Ascending aorta (tissue), 2 donors: Measurements from ENCODE around the gene ICAM4. TPM values are rescaled to one million over a fixed set of nuclear protein-coding genes. Genes with fewer than 3 reads are reported as not detected.
A peak's percentile ranks its signal among the peaks of the same experiment; 100 is the strongest.

Experiments
- DNase-seq, 2 donors: peaks; one replicate each; pipeline ENCODE4 v3.0.0-alpha.2; 2019; ENCODE audit warnings: low spot score in 2 of 2
- H3K27ac ChIP-seq, 2 donors: fragments of 200-600 bp; sonication (generic); one replicate each; pipeline ENCODE4 v1.5.1; 2016 to 2017; ENCODE audit warnings: mild to moderate bottlenecking in 1 of 2
- H3K27me3 ChIP-seq: fragments of 200-600 bp; sonication (generic); one replicate; pipeline ENCODE4 v1.5.1; 2017
- H3K36me3 ChIP-seq, 2 donors: fragments of 200-600 bp; sonication (generic); one replicate each; pipeline ENCODE4 v1.5.1; 2016
- H3K4me1 ChIP-seq, 2 donors: fragments of 200-600 bp; sonication (generic); one replicate each; pipeline ENCODE4 v1.5.1; 2016 to 2017; ENCODE audit warnings: mild to moderate bottlenecking in 1 of 2
- H3K4me3 ChIP-seq, 2 donors: fragments of 200-600 bp; sonication (generic); one replicate each; pipeline ENCODE4 v1.5.1; 2016 to 2017; ENCODE audit warnings: mild to moderate bottlenecking in 1 of 2
- H3K9me3 ChIP-seq, 2 donors: fragments of 200-600 bp; sonication (generic); one replicate each; pipeline ENCODE4 v1.5.1; 2016
- intact Hi-C: fragments of 100-400 bp; cut with DNase I; formaldehyde crosslinking; loops from one replicate; pipeline ENCODE4 v1.15.1; 2023
- total RNA-seq: library from RNA; depleted of rRNA; stranded (reverse); fragments of >200 nt; gene quantifications from one replicate; pipeline ENCODE4 v1.1.0, GENCODE V29; 2016
- TF ChIP-seq, protein P1 (sequence below), 3 experiments: fragments of 200-600 bp in 2 of 3; fragments of 450-650 bp in 1 of 3; sonication (generic) in 2 of 3; IDR thresholded peaks; one replicate each; pipeline ENCODE4 v1.5.1; 2016 to 2019; ENCODE audit warnings: antibody characterized with exemption in 3 of 3, mild to moderate bottlenecking in 1 of 3, moderate library complexity in 1 of 3

ICAM4 gene
- total RNA-seq, 1 donor from 2014 or later, result not detected

DNA sequence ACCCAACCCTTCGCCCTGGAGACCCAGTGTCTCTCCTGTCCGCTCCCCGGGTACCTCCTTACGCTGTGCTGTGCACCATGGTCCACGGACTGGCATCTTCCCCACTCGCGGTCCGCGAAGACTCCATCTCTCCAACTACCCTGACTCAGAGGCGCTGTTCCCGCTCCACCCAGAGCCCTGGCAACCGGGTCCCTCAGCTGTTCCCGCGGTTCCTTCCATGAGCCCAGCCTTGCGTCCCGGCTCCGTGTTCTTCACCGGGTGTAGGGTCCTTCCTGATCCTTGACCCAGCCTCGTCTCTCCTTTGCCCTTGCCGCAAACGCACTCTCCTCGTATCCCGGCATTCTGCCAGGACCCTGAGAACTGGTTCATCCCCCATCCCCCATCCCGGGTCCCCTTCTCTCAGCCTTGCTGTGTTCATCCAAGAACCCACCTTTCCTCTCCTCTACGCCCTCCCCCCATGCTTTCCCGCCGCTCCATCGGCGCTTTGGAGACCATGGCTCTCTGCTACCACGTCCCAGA, 3.7 kb downstream of the ICAM4 start:
- no peak for DNase-seq
- TF ChIP-seq, protein P1, sequence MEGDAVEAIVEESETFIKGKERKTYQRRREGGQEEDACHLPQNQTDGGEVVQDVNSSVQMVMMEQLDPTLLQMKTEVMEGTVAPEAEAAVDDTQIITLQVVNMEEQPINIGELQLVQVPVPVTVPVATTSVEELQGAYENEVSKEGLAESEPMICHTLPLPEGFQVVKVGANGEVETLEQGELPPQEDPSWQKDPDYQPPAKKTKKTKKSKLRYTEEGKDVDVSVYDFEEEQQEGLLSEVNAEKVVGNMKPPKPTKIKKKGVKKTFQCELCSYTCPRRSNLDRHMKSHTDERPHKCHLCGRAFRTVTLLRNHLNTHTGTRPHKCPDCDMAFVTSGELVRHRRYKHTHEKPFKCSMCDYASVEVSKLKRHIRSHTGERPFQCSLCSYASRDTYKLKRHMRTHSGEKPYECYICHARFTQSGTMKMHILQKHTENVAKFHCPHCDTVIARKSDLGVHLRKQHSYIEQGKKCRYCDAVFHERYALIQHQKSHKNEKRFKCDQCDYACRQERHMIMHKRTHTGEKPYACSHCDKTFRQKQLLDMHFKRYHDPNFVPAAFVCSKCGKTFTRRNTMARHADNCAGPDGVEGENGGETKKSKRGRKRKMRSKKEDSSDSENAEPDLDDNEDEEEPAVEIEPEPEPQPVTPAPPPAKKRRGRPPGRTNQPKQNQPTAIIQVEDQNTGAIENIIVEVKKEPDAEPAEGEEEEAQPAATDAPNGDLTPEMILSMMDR (IDR thresholded peaks at IDR 0.05), result no peak
- Histone ChIP-seq H3K9me3 (no peaks in the 10 kb centered on the region), H3K4me1 (peaks cover 9 to 34% of the 10 kb centered on the region in 2 donors), H3K4me3 (peak overlapping the region; percentile 43 to 62), H3K36me3 (no peaks in the 10 kb centered on the region), H3K27ac (no peak overlapping the region), H3K27me3 (peaks cover 17% of the 10 kb centered on the region)
- intact Hi-C loops, result no loop called here

DNA sequence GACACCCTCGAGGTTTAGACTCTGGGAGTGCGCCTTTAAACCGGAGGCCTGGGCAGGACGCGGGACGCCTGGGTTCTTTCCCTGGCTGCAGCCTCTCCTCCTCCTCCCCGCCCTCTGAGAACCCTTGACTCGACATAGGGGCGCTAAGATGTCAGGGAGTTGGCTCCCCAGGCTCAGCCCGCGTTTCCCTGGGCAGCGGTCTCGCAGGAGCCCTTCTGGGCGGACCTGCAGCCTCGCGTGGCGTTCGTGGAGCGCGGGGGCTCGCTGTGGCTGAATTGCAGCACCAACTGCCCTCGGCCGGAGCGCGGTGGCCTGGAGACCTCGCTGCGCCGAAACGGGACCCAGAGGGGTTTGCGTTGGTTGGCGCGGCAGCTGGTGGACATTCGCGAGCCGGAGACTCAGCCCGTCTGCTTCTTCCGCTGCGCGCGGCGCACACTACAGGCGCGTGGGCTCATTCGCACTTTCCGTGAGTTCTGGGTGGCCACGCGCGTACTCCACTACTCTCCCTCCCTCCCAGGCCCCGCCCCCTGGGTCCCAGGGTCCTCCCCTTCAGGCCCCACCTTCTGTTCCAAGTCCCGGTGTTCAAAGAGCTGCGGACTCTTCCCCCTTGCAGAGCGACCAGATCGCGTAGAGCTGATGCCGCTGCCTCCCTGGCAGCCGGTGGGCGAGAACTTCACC, 4.3 kb downstream of the ICAM4 start:
- no peak for DNase-seq
- intact Hi-C loops, result no loop called here
- Histone ChIP-seq H3K4me3 (peak overlapping the region; percentile 43 to 62), H3K36me3 (no peaks in the 10 kb centered on the region), H3K4me1 (peaks cover 9 to 34% of the 10 kb centered on the region in 2 donors), H3K27ac (no peak overlapping the region), H3K27me3 (peaks cover 19% of the 10 kb centered on the region), H3K9me3 (no peaks in the 10 kb centered on the region)
- TF ChIP-seq, protein P1 (IDR thresholded peaks at IDR 0.05), result no peak

DNA sequence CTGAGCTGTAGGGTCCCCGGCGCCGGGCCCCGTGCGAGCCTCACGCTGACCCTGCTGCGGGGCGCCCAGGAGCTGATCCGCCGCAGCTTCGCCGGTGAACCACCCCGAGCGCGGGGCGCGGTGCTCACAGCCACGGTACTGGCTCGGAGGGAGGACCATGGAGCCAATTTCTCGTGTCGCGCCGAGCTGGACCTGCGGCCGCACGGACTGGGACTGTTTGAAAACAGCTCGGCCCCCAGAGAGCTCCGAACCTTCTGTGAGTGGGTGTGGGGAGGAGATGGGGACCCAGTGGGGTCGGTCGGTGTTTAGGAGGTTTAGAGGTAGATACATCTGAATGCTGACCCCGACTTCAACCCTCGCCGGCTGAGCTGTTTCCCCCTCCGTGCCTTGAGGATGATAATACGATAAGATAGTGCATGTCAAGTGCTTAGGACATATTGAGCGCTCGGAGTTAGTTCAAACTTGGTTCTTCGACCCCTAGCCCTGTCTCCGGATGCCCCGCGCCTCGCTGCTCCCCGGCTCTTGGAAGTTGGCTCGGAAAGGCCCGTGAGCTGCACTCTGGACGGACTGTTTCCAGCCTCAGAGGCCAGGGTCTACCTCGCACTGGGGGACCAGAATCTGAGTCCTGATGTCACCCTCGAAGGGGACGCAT, 4.9 kb downstream of the ICAM4 start:
- peak overlapping the region; percentile 43 to 62 for H3K4me3 ChIP-seq
- H3K36me3 ChIP-seq, result no peaks in the 10 kb centered on the region
- intact Hi-C loops, result no loop called here
- no peak for DNase-seq
- peaks cover 9 to 34% of the 10 kb centered on the region in 2 donors for H3K4me1 ChIP-seq
- H3K27ac ChIP-seq, result no peak overlapping the region
- no peaks in the 10 kb centered on the region for H3K9me3 ChIP-seq
- TF ChIP-seq, protein P1 (IDR thresholded peaks at IDR 0.05), result no peak
- peaks cover 19% of the 10 kb centered on the region for H3K27me3 ChIP-seq

DNA sequence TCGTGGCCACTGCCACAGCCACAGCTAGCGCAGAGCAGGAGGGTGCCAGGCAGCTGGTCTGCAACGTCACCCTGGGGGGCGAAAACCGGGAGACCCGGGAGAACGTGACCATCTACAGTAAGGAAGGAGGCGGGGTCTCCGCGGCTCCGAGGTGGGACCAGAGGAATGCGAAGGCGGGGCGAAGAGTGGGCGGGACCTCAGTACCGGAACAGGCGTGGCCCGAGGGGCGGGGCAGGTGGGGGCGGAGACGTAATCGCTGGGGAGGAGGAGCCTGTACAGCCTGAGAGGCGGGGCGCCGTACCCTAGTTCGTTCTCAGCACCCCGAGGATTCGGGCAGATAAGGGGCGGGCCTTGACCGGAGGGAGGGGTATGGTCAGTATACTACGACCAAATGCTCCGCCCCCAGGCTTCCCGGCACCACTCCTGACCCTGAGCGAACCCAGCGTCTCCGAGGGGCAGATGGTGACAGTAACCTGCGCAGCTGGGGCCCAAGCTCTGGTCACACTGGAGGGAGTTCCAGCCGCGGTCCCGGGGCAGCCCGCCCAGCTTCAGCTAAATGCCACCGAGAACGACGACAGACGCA, 5.5 kb downstream of the ICAM4 start:
- Histone ChIP-seq H3K27ac (no peak overlapping the region), H3K27me3 (peaks cover 19% of the 10 kb centered on the region), H3K4me3 (peak overlapping the region; percentile 43 to 62), H3K9me3 (no peaks in the 10 kb centered on the region), H3K36me3 (no peaks in the 10 kb centered on the region), H3K4me1 (peaks cover 4 to 30% of the 10 kb centered on the region in 2 donors)
- intact Hi-C loops, result no loop called here
- TF ChIP-seq, protein P1 (IDR thresholded peaks at IDR 0.05), result no peak
- DNase-seq, result peak; percentile 36 to 78

DNA sequence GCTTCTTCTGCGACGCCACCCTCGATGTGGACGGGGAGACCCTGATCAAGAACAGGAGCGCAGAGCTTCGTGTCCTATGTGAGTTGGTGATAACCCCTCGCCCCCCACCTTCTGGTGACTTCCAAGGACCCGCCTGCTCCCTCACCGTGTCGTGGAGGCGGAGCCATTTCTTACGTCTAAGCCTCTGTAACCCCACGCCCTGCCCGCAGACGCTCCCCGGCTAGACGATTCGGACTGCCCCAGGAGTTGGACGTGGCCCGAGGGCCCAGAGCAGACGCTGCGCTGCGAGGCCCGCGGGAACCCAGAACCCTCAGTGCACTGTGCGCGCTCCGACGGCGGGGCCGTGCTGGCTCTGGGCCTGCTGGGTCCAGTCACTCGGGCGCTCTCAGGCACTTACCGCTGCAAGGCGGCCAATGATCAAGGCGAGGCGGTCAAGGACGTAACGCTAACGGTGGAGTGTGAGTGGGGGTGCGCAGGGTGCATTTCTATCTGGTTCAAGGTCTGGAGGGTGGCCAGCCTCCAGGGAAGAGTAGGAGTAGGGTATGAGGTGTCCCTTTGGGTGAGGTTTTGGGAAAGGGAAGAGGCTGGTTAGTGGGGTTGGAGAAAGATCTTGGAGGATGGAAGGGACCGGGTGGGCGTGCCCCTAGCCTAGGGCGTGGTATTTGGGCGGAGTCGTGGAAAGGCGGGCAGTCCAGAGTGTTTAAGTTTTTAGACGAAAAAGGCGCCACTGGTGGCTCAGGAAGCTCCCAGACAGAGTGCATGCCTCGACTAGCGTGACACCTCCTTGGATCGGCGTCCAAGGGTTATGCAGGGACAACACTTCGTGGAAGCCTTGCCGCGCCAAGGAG, 6.3 kb downstream of the ICAM4 start:
- peaks cover 15% of the 10 kb centered on the region for H3K27me3 ChIP-seq
- intact Hi-C loops, result no loop called here
- DNase-seq, result no peak
- no peaks in the 10 kb centered on the region for H3K36me3 ChIP-seq
- TF ChIP-seq, protein P1 (IDR thresholded peaks at IDR 0.05), result no peak
- H3K4me3 ChIP-seq, result peak overlapping the region; percentile 43 to 62
- no peaks in the 10 kb centered on the region for H3K9me3 ChIP-seq
- H3K4me1 ChIP-seq, result peaks cover 3 to 30% of the 10 kb centered on the region in 2 donors
- H3K27ac ChIP-seq, result no peak overlapping the region
